Skeletal muscle satellite cell (primary cell): ENCODE measurements around the gene ARL11.

Experiments
- H3K27me3 ChIP-seq: 2 replicates; pipeline ENCODE4 v1.7.0; 2013; ENCODE audit warnings: low read length; ENCODE audit not compliant: control insufficient read depth, insufficient read depth
- H3K36me3 ChIP-seq: 2 replicates; pipeline ENCODE4 v1.7.0; 2013; ENCODE audit warnings: mild to moderate bottlenecking, control low read depth, low read length; ENCODE audit not compliant: insufficient read depth
- H3K4me1 ChIP-seq: 2 replicates; pipeline ENCODE4 v1.7.0; 2013; ENCODE audit warnings: low read length; ENCODE audit not compliant: control insufficient read depth, insufficient read depth
- H3K4me2 ChIP-seq: 2 replicates; pipeline ENCODE4 v1.7.0; 2013; ENCODE audit warnings: mild to moderate bottlenecking, low read length
- H3K4me3 ChIP-seq: 2 replicates; pipeline ENCODE4 v1.7.0; 2013; ENCODE audit warnings: low read length
- H3K9ac ChIP-seq: 2 replicates; pipeline ENCODE4 v1.7.0; 2013; ENCODE audit warnings: mild to moderate bottlenecking, low read depth, low read length, moderate library complexity
- H3K9me3 ChIP-seq: replicated peaks from 2 replicates; pipeline ENCODE4 v1.7.0; 2013; ENCODE audit warnings: mild to moderate bottlenecking, control low read depth, low read length

The ARL11 gene

DNA sequence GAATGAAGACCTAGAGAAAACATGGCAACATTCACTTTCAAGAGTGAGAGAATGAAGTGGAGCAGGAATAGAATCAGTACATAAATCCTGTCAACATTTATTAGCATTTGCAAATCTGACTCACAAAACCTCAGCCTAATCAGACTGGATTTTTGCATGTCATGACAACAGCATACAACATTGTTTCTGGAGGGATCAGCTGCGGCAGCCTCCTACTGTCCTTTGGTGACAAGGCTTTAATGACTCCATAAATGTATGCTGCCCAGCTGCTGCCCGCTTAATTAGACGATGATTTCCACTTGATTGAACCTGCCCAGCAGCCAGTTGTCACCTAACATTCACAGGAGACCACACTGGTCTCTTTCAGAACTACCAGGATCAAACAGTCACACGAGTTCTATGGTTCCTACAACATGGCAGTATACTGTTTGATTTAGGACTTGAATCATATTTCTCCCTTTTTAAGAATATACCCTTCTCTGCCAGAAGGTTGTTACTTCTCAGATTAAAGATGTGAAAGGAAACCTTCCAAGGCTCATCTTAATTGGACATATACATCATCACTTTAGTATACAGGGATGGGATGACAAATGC, 53.6 kb downstream of the ARL11 start:
- no peak overlapping the region for H3K4me3 ChIP-seq
- peaks cover 1% of the 10 kb centered on the region for H3K36me3 ChIP-seq
- no peak overlapping the region for H3K9ac ChIP-seq
- peaks cover 7% of the 10 kb centered on the region for H3K4me1 ChIP-seq
- H3K27me3 ChIP-seq: no peaks in the 10 kb centered on the region
- H3K4me2 ChIP-seq: no peak overlapping the region
- no peaks in the 10 kb centered on the region for H3K9me3 ChIP-seq
